Peyer's patch (tissue), 4 donors: ENCODE measurements around the gene WDHD1. TPM values are rescaled to one million over a fixed set of nuclear protein-coding genes. Genes with fewer than 3 reads are reported as not detected.
"Not testable (repeated sequence)": the region's sequence is repeated elsewhere in the genome, so short reads cannot be mapped to it uniquely, and the experiment has no call there.

Experiments
- DNase-seq, 3 donors: peaks; one replicate each; pipeline ENCODE4 v3.0.0-alpha.2; 2017 to 2019
- H3K27ac ChIP-seq, 4 donors: fragments of 200-600 bp; sonication (generic); one replicate each; pipeline ENCODE4 v1.5.1; 2016 to 2019
- H3K27me3 ChIP-seq, 2 donors: fragments of 200-600 bp; sonication (generic); one replicate each; pipeline ENCODE4 v1.5.1; 2019
- H3K36me3 ChIP-seq, 3 donors: fragments of 200-600 bp; sonication (generic); one replicate each; pipeline ENCODE4 v1.5.1; 2016 to 2019
- H3K4me1 ChIP-seq, 4 donors: fragments of 200-600 bp; sonication (generic); one replicate each; pipeline ENCODE4 v1.5.1; 2016 to 2019
- H3K4me3 ChIP-seq, 4 donors: fragments of 200-600 bp; sonication (generic); 1 replicate in 3 of 4; 2 replicates in 1 of 4; pipeline ENCODE4 v1.5.1; 2016 to 2019; ENCODE audit warnings: mild to moderate bottlenecking in 1 of 4
- H3K9me3 ChIP-seq, 4 donors: fragments of 200-600 bp; sonication (generic); one replicate each; pipeline ENCODE4 v1.5.1; 2016 to 2019; ENCODE audit warnings: mild to moderate bottlenecking in 1 of 4
- CTCF ChIP-seq, 6 experiments: fragments of 450-650 bp in 4 of 6; fragments of 200-600 bp in 2 of 6; sonication (generic) in 1 of 6; IDR thresholded peaks; one replicate each; pipeline ENCODE4 v1.5.1; 2017 to 2019; ENCODE audit warnings: antibody characterized with exemption in 6 of 6, mild to moderate bottlenecking in 3 of 6, moderate library complexity in 1 of 6
- POLR2A ChIP-seq, 2 donors: fragments of 450-650 bp; IDR thresholded peaks; one replicate each; pipeline ENCODE4 v1.5.1; 2017; ENCODE audit warnings: antibody characterized with exemption in 2 of 2, mild to moderate bottlenecking in 2 of 2, moderate library complexity in 2 of 2
- total RNA-seq, 4 donors: library from RNA; depleted of rRNA; stranded (reverse); fragments of >200 nt; gene quantifications; one replicate each; pipeline ENCODE4 v1.1.0, GENCODE V29; 2016

The WDHD1 gene
- total RNA-seq, 4 donors from 2014 or later = 0.70 to 2.5 (median 1.0) TPM

GRCh38 chr14:54927551-54927950 lies 99.3 kb downstream of the WDHD1 start:
- Histone ChIP-seq H3K4me3 (no peak overlapping the region), H3K36me3 (no peaks in the 10 kb centered on the region), H3K4me1 (no peaks in the 10 kb centered on the region), H3K27ac (no peak overlapping the region), H3K27me3 (no peaks in the 10 kb centered on the region), H3K9me3 (no peaks in the 10 kb centered on the region)
- no peak for TF ChIP-seq CTCF (IDR thresholded peaks at IDR 0.05)
- no peak for TF ChIP-seq POLR2A (IDR thresholded peaks at IDR 0.05)
- no peak for DNase-seq

- H3K4me1 ChIP-seq, H3K4me3 ChIP-seq, H3K27me3 ChIP-seq, H3K36me3 ChIP-seq, H3K27ac ChIP-seq, H3K9me3 ChIP-seq, DNase-seq: not testable (repeated sequence)
These were observed 100.3 kb downstream of the WDHD1 start for GRCh38 chr14:54926570-54926969.

- H3K36me3 ChIP-seq = no peaks in the 10 kb centered on the region
- no peaks in the 10 kb centered on the region for H3K4me1 ChIP-seq
- no peak for TF ChIP-seq POLR2A (IDR thresholded peaks at IDR 0.05)
- TF ChIP-seq CTCF (IDR thresholded peaks at IDR 0.05) = no peak
- no peaks in the 10 kb centered on the region for H3K27me3 ChIP-seq
- no peak overlapping the region for H3K27ac ChIP-seq
- no peak for DNase-seq
- no peaks in the 10 kb centered on the region for H3K9me3 ChIP-seq
- H3K4me3 ChIP-seq = no peak overlapping the region
These were observed 104.3 kb downstream of the WDHD1 start for GRCh38 chr14:54922598-54922997.

GRCh38 chr14:54920052-54920451 lies 106.8 kb downstream of the WDHD1 start:
- Histone ChIP-seq H3K4me3 (no peak overlapping the region), H3K9me3 (no peaks in the 10 kb centered on the region), H3K27ac (no peak overlapping the region), H3K27me3 (no peaks in the 10 kb centered on the region), H3K4me1 (no peaks in the 10 kb centered on the region), H3K36me3 (no peaks in the 10 kb centered on the region)
- TF ChIP-seq POLR2A (IDR thresholded peaks at IDR 0.05) (no peak), CTCF (IDR thresholded peaks at IDR 0.05) (no peak)
- DNase-seq = no peak

GRCh38 chr14:54919330-54919729 lies 107.6 kb downstream of the WDHD1 start:
- Histone ChIP-seq H3K9me3 (no peaks in the 10 kb centered on the region), H3K27ac (no peak overlapping the region), H3K27me3 (no peaks in the 10 kb centered on the region), H3K36me3 (no peaks in the 10 kb centered on the region), H3K4me3 (no peak overlapping the region), H3K4me1 (no peaks in the 10 kb centered on the region)
- no peak for TF ChIP-seq POLR2A (IDR thresholded peaks at IDR 0.05)
- TF ChIP-seq CTCF (IDR thresholded peaks at IDR 0.05) = no peak
- DNase-seq = no peak

- no peak for TF ChIP-seq CTCF (IDR thresholded peaks at IDR 0.05)
- TF ChIP-seq POLR2A (IDR thresholded peaks at IDR 0.05) = no peak
- H3K27me3 ChIP-seq = no peaks in the 10 kb centered on the region
- DNase-seq = no peak
- no peaks in the 10 kb centered on the region for H3K9me3 ChIP-seq
- no peak overlapping the region for H3K4me3 ChIP-seq
- no peak overlapping the region for H3K27ac ChIP-seq
- H3K4me1 ChIP-seq = no peaks in the 10 kb centered on the region
- H3K36me3 ChIP-seq = no peaks in the 10 kb centered on the region
These were observed 108.5 kb downstream of the WDHD1 start for GRCh38 chr14:54918427-54918826.
